HG02623 (cell line): ENCODE data around the gene SMAGP.
"Not testable (repeated sequence)": the region's sequence is repeated elsewhere in the genome, so short reads cannot be mapped to it uniquely, and the experiment has no call there.

Experiments
- ATAC-seq: cut with Tn5 transposase; IDR thresholded peaks from one replicate; pipeline ENCODE4 v1.9.1; 2021; ENCODE audit warnings: moderate library complexity; ENCODE audit not compliant: unreplicated experiment

Gene SMAGP

GRCh38 chr12:51265024-51265423, 5.2 kb downstream of the SMAGP start:
- ATAC-seq: no peak

DNA sequence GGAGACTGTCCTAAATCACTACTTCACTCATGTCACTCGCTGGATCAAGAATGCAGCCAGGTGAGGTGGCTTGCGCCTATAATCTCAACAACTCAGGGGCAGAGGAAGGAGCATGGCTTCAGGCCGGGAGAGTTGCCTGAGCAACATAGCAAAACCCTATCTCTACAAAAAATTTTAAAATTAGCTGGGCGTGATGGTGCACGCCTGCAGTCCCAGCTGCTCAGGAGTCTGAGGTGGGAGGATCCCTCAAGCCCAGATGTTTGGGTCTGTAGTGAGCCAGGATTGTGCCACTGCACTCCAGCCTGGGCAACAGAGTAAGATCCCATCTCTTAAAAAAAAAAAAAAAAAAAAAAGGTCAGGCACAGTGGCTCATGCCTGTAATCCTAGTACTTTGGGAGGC, 5.9 kb downstream of the SMAGP start:
- no peak for ATAC-seq

GRCh38 chr12:51263341-51263740, 6.9 kb downstream of the SMAGP start:
- no peak for ATAC-seq

GRCh38 chr12:51262758-51263177, 7.4 kb downstream of the SMAGP start:
- ATAC-seq: no peak

- not testable (repeated sequence) for ATAC-seq
Measured at GRCh38 chr12:51259600-51259999, 10.6 kb downstream of the SMAGP start.

- no peak for ATAC-seq
Measured at GRCh38 chr12:51254536-51254935, 15.7 kb downstream of the SMAGP start.

DNA sequence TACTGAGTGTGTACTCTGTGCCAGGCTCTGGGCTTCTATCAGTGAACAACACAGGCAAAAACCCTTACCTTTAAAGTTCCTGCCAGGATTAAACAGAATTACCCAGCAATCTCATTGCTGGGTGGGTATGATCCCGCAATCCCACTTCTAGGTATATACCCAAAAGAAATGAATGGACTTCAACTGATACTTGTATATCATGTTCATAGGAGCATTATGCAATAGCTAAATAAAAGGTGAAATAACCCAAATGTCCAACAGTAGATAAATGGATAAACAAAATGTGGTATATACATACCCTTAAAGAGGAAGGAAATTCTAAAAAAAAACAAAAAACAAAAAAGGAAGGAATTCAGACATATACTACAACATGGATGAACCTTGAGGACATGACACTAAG, 16.9 kb downstream of the SMAGP start:
- ATAC-seq: no peak

GRCh38 chr12:51247523-51248206, 22.6 kb downstream of the SMAGP start:
- no peak for ATAC-seq

DNA sequence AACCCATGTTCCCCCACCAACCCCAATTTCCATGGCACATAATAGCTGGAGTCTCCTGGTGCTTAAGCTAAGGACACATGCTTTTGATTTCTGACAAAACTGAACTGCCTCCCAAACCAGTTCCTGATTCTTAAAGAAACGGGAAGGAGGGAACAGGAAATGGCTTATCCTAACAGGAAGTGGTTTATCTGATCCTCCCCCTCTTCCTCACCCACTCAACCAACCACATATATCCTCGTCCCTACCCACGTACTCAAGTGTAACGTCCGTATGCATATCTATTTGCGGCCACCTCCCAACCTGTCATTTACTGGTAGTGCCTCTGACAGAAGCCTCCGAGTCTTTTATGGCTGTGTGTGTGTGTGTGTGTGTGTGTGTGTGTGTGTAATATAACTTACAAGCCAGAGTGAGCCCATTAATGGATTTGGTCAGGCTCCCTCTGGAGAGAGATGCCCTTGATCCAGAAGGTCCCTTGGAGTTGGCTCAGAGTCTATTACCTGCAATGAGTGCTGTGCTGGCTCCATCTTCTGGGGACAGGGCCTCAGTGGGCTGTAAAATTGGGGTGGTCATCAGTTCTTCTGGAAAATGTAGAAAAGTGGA, 23.9 kb downstream of the SMAGP start:
- ATAC-seq: no peak

DNA sequence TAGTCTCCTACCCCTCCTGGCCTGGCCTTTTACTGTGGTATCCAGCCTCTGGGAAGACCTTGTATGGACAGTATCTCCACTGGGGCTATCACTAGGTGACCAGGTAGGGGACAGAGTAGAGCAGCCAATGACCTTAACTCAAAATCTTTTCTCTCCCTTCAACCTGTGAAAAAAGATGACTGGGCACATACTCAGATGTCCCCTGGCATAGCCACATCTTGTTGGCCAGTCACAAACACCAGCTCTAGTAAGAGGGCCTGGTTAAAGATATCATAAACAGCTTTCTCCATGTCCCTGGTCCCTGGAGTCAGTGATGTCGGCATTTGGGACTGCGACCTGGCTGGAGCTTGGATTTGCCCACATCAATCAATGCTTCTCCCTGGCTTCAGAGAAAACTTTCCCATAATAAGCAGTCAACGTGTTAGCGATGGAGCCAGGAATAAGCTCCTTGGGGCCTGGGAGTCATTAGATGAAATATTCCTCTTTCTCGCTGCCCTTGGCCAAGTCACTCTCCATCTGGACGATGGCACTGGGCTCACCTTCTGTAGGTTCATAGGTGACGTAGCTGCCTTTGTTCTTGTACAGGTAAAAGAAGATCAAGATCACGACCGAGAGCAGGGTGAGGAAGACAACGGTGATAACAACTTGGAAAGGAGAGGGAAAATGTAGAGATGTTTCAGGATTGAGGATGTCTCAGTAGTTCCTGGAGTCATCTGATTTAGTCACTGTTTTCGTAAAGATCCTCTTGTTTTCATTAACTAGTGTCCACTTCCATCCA, 24.6 kb downstream of the SMAGP start:
- ATAC-seq: no peak

GRCh38 chr12:51244269-51244668, 25.9 kb downstream of the SMAGP start:
- no peak for ATAC-seq

GRCh38 chr12:51242876-51243275, 27.3 kb downstream of the SMAGP start:
- no peak for ATAC-seq

DNA sequence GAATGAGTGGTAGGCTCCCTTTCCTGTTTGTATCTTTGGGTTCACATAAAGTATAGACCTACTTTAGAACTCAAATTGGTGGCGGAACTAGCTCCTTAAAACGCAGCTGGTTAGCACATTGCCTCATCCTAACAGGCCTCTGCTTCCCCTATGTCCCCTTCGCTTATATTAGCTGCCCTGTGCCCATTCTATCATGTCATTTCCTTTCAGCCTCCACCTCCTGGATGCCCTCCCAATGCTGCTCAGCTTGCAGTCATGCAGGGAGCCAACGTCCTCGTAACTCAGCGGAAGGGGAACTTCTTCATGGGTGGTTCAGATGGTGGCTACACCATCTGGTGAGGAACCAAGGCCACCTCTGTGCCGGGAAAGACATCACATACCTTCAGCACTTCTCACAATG, 28.1 kb downstream of the SMAGP start:
- ATAC-seq: no peak

DNA sequence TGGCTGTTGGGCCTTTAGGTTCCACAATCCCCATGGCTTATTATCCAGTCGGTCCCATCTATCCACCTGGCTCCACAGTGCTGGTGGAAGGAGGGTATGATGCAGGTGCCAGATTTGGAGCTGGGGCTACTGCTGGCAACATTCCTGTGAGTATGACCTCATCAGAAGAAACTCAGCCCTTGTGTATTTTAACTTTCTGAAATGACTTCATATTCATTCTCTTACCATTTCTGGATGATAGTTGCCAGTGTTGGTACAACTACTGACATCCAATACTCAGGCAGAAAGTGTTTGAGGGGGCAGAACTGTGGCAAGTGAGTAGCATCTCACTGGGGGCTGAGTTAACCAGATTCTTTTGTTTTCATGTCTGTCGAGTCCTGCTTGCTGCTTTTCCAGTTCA, 29.2 kb downstream of the SMAGP start:
- ATAC-seq: no peak

DNA sequence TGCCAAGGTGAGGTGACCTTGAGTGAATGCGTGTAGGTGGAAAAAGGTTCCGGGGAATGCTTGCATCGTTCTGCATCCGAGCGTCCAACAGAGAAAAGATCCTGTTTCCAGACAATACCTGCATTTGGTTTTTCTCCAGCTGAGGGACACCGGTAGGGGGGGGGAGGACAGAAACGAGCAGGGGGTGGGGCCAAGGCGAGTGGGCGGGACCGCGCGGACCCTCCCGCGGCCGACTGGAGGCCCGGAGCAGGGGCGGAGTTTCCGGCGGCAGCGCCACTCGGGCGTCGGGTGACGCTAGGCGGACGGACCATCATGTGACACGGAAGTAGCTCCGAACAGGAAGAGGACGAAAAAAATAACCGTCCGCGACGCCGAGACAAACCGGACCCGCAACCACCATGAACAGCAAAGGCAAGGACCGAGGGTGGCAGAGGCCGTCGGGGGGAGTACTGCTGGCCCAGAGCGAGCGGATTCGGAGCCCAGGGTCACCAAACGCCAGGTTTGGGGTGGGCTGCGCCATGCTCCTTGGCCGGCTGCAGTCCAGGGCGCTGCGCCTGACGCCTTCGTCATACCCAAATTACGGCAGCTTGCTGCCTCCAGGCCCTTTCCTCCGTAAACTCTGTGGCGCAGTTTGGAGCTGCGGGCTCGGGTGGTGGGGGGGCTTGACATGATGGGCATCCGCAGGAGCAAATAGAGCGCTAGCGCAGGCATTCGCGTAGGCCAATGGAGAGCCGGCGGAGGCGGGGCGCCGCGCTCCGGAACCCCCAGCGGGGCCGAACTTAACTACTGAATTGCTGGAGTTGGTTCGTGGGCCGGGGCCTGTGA, 31.5 kb downstream of the SMAGP start, which contains the start of gene DAZAP2:
DAZAP2 (plus strand) TSS at position 317 of the 825 bp plus-strand sequence; CDS start at position 399, 82 bp downstream.
- peak; percentile 85 for ATAC-seq

GRCh38 chr12:51238037-51238509, 32.1 kb downstream of the SMAGP start:
- ATAC-seq: no peak

DNA sequence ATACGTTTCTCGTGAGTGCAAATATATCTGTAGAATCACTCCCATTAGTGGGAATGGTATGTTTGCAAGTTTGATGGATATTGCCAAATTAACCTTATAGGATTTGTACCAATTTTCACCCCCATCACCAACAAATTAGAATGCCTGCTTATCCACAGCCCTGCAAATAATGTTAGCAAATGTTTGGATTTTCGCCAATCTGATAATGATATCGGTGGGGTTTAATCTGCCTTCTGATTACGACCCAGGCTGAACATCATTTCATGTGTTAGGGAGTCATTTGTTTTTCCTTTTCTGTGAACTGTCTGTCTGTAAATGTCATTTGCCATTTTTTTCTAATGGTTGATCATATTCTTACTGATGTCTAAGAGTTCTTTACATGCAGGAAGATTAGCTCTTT, 35.7 kb downstream of the SMAGP start:
- ATAC-seq: no peak

DNA sequence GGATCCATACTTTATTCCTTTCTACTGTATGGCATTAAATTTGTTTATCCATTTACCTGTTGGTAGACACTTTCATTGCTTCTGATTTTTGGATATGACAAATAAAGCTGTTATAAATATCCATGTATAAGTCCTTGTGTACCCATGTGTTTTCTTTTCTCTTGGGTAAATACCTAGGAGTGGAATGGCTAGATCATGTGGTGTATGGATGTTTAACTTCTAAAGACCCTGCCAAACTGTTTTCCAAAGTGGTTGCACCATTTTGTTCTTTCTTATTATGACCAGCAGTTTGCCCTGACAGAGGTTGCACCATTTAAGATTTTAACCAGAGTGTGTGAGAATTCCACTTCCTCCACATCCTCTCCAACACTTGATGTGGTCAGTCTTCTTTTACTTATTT, 37.6 kb downstream of the SMAGP start:
- ATAC-seq: no peak

GRCh38 chr12:51229116-51229809, 41.0 kb downstream of the SMAGP start:
- no peak for ATAC-seq

DNA sequence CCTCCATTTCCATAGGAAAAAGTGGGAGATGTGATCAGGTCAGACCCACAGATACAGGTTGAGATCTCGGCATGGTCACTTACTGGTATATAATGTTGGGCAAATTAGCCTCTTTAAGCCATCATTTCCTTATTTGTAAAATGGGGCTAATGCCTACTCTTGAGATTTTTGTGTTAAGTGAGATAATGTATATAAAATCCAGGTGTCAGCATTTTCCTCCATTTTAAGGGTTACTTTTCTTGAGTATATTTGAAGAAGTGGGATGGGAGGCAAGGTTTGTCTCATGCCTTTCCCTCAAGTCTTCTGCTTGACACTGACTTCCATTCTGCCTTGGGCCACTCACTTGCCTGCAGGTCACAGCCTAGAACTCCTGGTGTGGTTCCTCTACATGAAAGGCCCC, 42.3 kb downstream of the SMAGP start:
- ATAC-seq: no peak
